GM12864 (cell line): ENCODE measurements around the gene OGFOD1.
A peak's percentile ranks its signal among the peaks of the same experiment; 100 is the strongest.

Experiments
- DNase-seq: peaks from one replicate; pipeline ENCODE4 v3.0.0-alpha.2; 2011; ENCODE audit warnings: low read depth
- H3K4me3 ChIP-seq: 2 replicates; pipeline ENCODE4 v1.5.1; 2011; ENCODE audit warnings: mild to moderate bottlenecking, low read depth, low read length, control low read depth
- CTCF ChIP-seq: IDR thresholded peaks from 2 replicates; pipeline ENCODE4 v1.5.1; 2011; ENCODE audit warnings: low read depth, mild to moderate bottlenecking, moderate library complexity, low read length, control low read depth, inconsistent platforms; ENCODE audit errors: missing control alignments

OGFOD1 gene

GRCh38 chr16:56450986-56451752 is at the start of gene OGFOD1, which contains the start of gene NUDT21:
TSS of gene OGFOD1 (plus strand) at chr16:56451554. CDS start at chr16:56451613, 59 bp downstream.
TSS of gene NUDT21 (minus strand) at chr16:56451332. CDS start at chr16:56451202, 130 bp downstream.
- DNase-seq = peak; percentile 94
- TF ChIP-seq CTCF = no peak
- H3K4me3 ChIP-seq = peak within 1 kb of the TSS; percentile 70

- no peak for TF ChIP-seq CTCF
- H3K4me3 ChIP-seq = no peak overlapping the region
- no peak for DNase-seq
Observed at GRCh38 chr16:56405977-56406672, 45.2 kb upstream of the OGFOD1 start.

GRCh38 chr16:56408379-56409098 is 42.8 kb upstream of the OGFOD1 start:
- TF ChIP-seq CTCF = no peak

GRCh38 chr16:56409195-56409594 is 42.2 kb upstream of the OGFOD1 start:
- no peak overlapping the region for H3K4me3 ChIP-seq
- no peak for DNase-seq
- no peak for TF ChIP-seq CTCF

More at GRCh38 chr16:56408379-56409098, 42.8 kb upstream of the OGFOD1 start:
- no peak for DNase-seq
- H3K4me3 ChIP-seq = no peak overlapping the region

GRCh38 chr16:56411123-56411522 is 40.2 kb upstream of the OGFOD1 start:
- no peak for TF ChIP-seq CTCF
- DNase-seq = no peak

GRCh38 chr16:56411624-56412023 is 39.7 kb upstream of the OGFOD1 start:
- DNase-seq = no peak
- TF ChIP-seq CTCF = no peak
- no peak overlapping the region for H3K4me3 ChIP-seq

More at GRCh38 chr16:56411123-56411522, 40.2 kb upstream of the OGFOD1 start:
- H3K4me3 ChIP-seq = no peak overlapping the region
